ENCODE results near the gene MACROD2. TPM values are rescaled to one million over a fixed set of nuclear protein-coding genes. Genes with fewer than 3 reads are reported as not detected.

Gene MACROD2
- total RNA-seq, 1 experiment from 2014 or later = 1.6 TPM

DNA sequence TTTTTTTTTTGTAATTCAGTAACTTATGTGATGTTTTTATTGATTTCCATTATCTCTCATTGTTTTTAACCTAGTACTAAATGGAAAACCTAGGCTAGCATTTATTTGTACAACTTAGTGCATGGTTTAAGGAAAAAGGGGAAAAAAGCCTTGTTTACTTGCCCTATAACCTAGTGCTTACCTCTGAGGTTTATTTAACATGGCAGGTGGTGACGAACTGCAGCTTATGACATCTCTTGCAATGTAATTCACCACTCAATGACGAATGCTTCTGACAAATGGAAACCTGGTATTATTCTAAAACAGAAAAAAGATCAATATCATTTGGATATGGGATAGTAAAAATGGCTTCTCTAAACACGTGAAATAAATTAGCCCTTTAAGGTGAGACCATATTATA is 960.7 kb downstream of the MACROD2 start:
- Histone ChIP-seq H3K23ac (ENCODE audit: insufficient read length, low read depth, low read length) (no peak overlapping the region), H3K9ac (ENCODE audit: extremely low read depth, insufficient read length, low read length) (no peak overlapping the region), H3K79me1 (ENCODE audit: insufficient read depth, low read depth, low read length, poor library complexity, severe bottlenecking) (no peaks in the 10 kb centered on the region), H3K23me2 (ENCODE audit: insufficient read length, low read depth, low read length, poor library complexity, severe bottlenecking) (no peaks in the 10 kb centered on the region), H4K8ac (replicated peaks; ENCODE audit: insufficient read length, low read depth, low read length) (no peak overlapping the region), H2AK5ac (ENCODE audit: insufficient read length, low read length) (no peak overlapping the region), H3K4me1 (ENCODE audit: insufficient read depth, low read length) (peaks cover 3% of the 10 kb centered on the region; the same call in 1 of the 2 replicates), H3K79me2 (ENCODE audit: insufficient read depth, low read length) (no peaks in the 10 kb centered on the region), H2BK20ac (ENCODE audit: low read depth, low read length, poor library complexity, severe bottlenecking) (no peak overlapping the region), H3K56ac (ENCODE audit: insufficient read length, low read depth, low read length) (no peak overlapping the region), H2AFZ (ENCODE audit: low read length) (no peak overlapping the region), H2BK15ac (ENCODE audit: low read depth, low read length) (no peak overlapping the region), H2BK12ac (ENCODE audit: insufficient read length, low read depth, low read length) (no peak overlapping the region), H3K27ac (ENCODE audit: insufficient read length, low read depth, low read length) (no peak overlapping the region), H3K27me3 (ENCODE audit: insufficient read depth, low read length) (no peaks in the 10 kb centered on the region), H3K4me2 (ENCODE audit: insufficient read depth, insufficient read length, low read length) (no peak overlapping the region), H3T11ph (ENCODE audit: low read length) (no peak overlapping the region), H3K14ac (ENCODE audit: insufficient read depth, low read length) (no peak overlapping the region), H2BK5ac (ENCODE audit: insufficient read length, low read length) (no peak overlapping the region), H3K9me3 (ENCODE audit: control insufficient read depth, low read depth, low read length) (no peaks in the 10 kb centered on the region), H4K20me1 (ENCODE audit: control insufficient read depth, insufficient read depth, insufficient read length) (no peaks in the 10 kb centered on the region), H3K4ac (ENCODE audit: low read depth, low read length) (no peak overlapping the region), H2BK120ac (ENCODE audit: low read depth, low read length, poor library complexity, severe bottlenecking) (no peak overlapping the region), H4K91ac (ENCODE audit: insufficient read length, low read depth, low read length) (no peak overlapping the region), H4K5ac (ENCODE audit: insufficient read length, low read depth, low read length) (no peak overlapping the region), H3K18ac (ENCODE audit: insufficient read length, low read depth, low read length) (no peak overlapping the region)
- Mint-ChIP-seq H3K27ac (peak overlapping the region in 1 of 3 experiments; percentile 55; a peak in 1 of 7 replicates), H3K4me3 (no peak overlapping the region), H3K27me3 (ENCODE audit: low read depth) (no peaks in the 10 kb centered on the region), H3K36me3 (ENCODE audit: insufficient read depth in 1 of 3, low read depth in 3 of 3) (no peaks in the 10 kb centered on the region; a peak in 1 of 7 replicates), H3K4me1 (peaks cover 25 to 32% of the 10 kb centered on the region in 2 experiments), H3K9me3 (no peaks in the 10 kb centered on the region)
- no peak for DNase-seq
- TF ChIP-seq, protein P1, sequence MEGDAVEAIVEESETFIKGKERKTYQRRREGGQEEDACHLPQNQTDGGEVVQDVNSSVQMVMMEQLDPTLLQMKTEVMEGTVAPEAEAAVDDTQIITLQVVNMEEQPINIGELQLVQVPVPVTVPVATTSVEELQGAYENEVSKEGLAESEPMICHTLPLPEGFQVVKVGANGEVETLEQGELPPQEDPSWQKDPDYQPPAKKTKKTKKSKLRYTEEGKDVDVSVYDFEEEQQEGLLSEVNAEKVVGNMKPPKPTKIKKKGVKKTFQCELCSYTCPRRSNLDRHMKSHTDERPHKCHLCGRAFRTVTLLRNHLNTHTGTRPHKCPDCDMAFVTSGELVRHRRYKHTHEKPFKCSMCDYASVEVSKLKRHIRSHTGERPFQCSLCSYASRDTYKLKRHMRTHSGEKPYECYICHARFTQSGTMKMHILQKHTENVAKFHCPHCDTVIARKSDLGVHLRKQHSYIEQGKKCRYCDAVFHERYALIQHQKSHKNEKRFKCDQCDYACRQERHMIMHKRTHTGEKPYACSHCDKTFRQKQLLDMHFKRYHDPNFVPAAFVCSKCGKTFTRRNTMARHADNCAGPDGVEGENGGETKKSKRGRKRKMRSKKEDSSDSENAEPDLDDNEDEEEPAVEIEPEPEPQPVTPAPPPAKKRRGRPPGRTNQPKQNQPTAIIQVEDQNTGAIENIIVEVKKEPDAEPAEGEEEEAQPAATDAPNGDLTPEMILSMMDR (conservative IDR thresholded peaks at IDR 0.05) = no peak
- WGBS (ENCODE audit: extremely low coverage, insufficient read length, low lambda C conversion rate) = no CpG with 5 or more reads among the region's 3 CpGs

Measured in H9 (cell line).